ENCODE results near the gene PIK3CG.

GRCh38 chr7:106936236-106936635, 71.2 kb downstream of the PIK3CG start:
- TF ChIP-seq POLR2AphosphoS5 (IDR thresholded peaks at IDR 0.05), result no peak
- TF ChIP-seq POLR2A (IDR thresholded peaks at IDR 0.05), result no peak
- TF ChIP-seq CTCF (IDR thresholded peaks at IDR 0.05), result no peak
- no peak for TF ChIP-seq EP300 (IDR thresholded peaks at IDR 0.05)
